WTC11 (cell line): ENCODE measurements around the gene RITA1.

ENCODE experiments used
- CDX4 ChIP-seq: fragments of 250-450 bp; sonication (Bioruptor Pico); IDR thresholded peaks from 2 replicates; pipeline ENCODE4 v1.9.0; 2021; ENCODE audit warnings: moderate library complexity, mild to moderate bottlenecking, inconsistent platforms, borderline replicate concordance
- TF ChIP-seq, protein P1 (sequence below): fragments of 200-600 bp; IDR thresholded peaks from 2 replicates; pipeline ENCODE4 v1.8.0; 2022; ENCODE audit warnings: antibody characterized with exemption

GRCh38 chr12:113211160-113211559 lies 25.6 kb downstream of the RITA1 start:
- no peak for TF ChIP-seq CDX4 (CRISPR knock-in tag)
- TF ChIP-seq, protein P1, sequence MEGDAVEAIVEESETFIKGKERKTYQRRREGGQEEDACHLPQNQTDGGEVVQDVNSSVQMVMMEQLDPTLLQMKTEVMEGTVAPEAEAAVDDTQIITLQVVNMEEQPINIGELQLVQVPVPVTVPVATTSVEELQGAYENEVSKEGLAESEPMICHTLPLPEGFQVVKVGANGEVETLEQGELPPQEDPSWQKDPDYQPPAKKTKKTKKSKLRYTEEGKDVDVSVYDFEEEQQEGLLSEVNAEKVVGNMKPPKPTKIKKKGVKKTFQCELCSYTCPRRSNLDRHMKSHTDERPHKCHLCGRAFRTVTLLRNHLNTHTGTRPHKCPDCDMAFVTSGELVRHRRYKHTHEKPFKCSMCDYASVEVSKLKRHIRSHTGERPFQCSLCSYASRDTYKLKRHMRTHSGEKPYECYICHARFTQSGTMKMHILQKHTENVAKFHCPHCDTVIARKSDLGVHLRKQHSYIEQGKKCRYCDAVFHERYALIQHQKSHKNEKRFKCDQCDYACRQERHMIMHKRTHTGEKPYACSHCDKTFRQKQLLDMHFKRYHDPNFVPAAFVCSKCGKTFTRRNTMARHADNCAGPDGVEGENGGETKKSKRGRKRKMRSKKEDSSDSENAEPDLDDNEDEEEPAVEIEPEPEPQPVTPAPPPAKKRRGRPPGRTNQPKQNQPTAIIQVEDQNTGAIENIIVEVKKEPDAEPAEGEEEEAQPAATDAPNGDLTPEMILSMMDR = no peak
